ENCODE data around the gene NEK8. TPM values are rescaled to one million over a fixed set of nuclear protein-coding genes. Genes with fewer than 3 reads are reported as not detected.

NEK8 gene
- total RNA-seq, 4 donors from 2014 or later = 1.1 to 7.3 (median 2.6) TPM

- no peak for TF ChIP-seq CTCF (IDR thresholded peaks at IDR 0.05)
- TF ChIP-seq POLR2A (IDR thresholded peaks at IDR 0.05) = no peak
- Histone ChIP-seq H3K27ac (peak overlapping the region in 1 of 4 donors; percentile 2), H3K4me1 (peaks cover 5 to 35% (median 7%) of the 10 kb centered on the region in 3 donors), H3K4me3 (no peak overlapping the region), H3K27me3 (no peaks in the 10 kb centered on the region), H3K36me3 (peaks cover 9 to 51% (median 13%) of the 10 kb centered on the region in 3 donors), H3K9me3 (no peaks in the 10 kb centered on the region)
- WGBS, 2 donors = 47 to 67% methylated on average over 5 of the region's 5 CpGs
- no peak for DNase-seq
- intact Hi-C loops (cut with DNase I) = no loop called here
Observed at GRCh38 chr17:28756049-28756804, 27.6 kb downstream of the NEK8 start.

- H3K9me3 ChIP-seq = no peaks in the 10 kb centered on the region
- no peak overlapping the region for H3K4me3 ChIP-seq
- peaks cover 9 to 49% (median 13%) of the 10 kb centered on the region in 3 donors for H3K36me3 ChIP-seq
- intact Hi-C loops (cut with DNase I) = no loop called here
- WGBS, 2 donors = 82 to 97% methylated on average over 14 to 17 of the region's 32 CpGs
- TF ChIP-seq POLR2A (IDR thresholded peaks at IDR 0.05) = no peak
- TF ChIP-seq CTCF (IDR thresholded peaks at IDR 0.05) = no peak
- H3K4me1 ChIP-seq = peaks cover 5 to 47% (median 7%) of the 10 kb centered on the region in 3 donors
- no peak overlapping the region for H3K27ac ChIP-seq
- H3K27me3 ChIP-seq = no peaks in the 10 kb centered on the region
- no peak for DNase-seq
Observed at GRCh38 chr17:28758411-28759121, 30.0 kb downstream of the NEK8 start.

- WGBS, 2 donors = 88 to 91% methylated on average over 4 to 10 of the region's 18 CpGs
- Histone ChIP-seq H3K9me3 (no peaks in the 10 kb centered on the region), H3K27ac (no peak overlapping the region), H3K36me3 (peaks cover 9 to 52% (median 13%) of the 10 kb centered on the region in 3 donors), H3K4me3 (no peak overlapping the region), H3K27me3 (no peaks in the 10 kb centered on the region), H3K4me1 (peaks cover 5 to 51% (median 7%) of the 10 kb centered on the region in 3 donors)
- no peak for TF ChIP-seq POLR2A (IDR thresholded peaks at IDR 0.05)
- TF ChIP-seq CTCF (IDR thresholded peaks at IDR 0.05) = no peak
- DNase-seq = no peak
- intact Hi-C loops (cut with DNase I) = no loop called here
Observed at GRCh38 chr17:28759256-28759865, 30.8 kb downstream of the NEK8 start.

- H3K27ac ChIP-seq = peak overlapping the region in 1 of 4 donors; percentile 39
- DNase-seq = no peak
- intact Hi-C loops (cut with DNase I) = loop anchor here (10.0 kb wide), 2 partner anchors 84 to 154 kb away; partner anchors contain the start of gene FAM222B
Observed at GRCh38 chr17:28760601-28761562, 32.3 kb downstream of the NEK8 start.

More at GRCh38 chr17:28760601-28761562, 32.3 kb downstream of the NEK8 start:
- TF ChIP-seq POLR2A (IDR thresholded peaks at IDR 0.05) = no peak
- Histone ChIP-seq H3K36me3 (peaks cover 9 to 67% (median 13%) of the 10 kb centered on the region in 3 donors), H3K9me3 (no peaks in the 10 kb centered on the region), H3K4me1 (peaks cover 5 to 37% (median 7%) of the 10 kb centered on the region in 3 donors), H3K27me3 (no peaks in the 10 kb centered on the region), H3K4me3 (no peak overlapping the region)
- 40 to 46% methylated on average over 8 to 9 of the region's 9 CpGs for WGBS, 2 donors
